Gastroesophageal sphincter (tissue), 2 donors: Measurements from ENCODE around the gene CMBL.

ENCODE experiments used
- EP300 ChIP-seq: sonication (generic); formaldehyde crosslinking; IDR thresholded peaks from one replicate; pipeline ENCODE4 v1.6.1; 2017; ENCODE audit warnings: antibody characterized with exemption, mild to moderate bottlenecking
- POLR2AphosphoS5 ChIP-seq: sonication (generic); formaldehyde crosslinking; IDR thresholded peaks from one replicate; pipeline ENCODE4 v1.6.1; 2017; ENCODE audit warnings: antibody characterized with exemption

GRCh38 chr5:10330511-10331230, 23.0 kb upstream of the CMBL start:
- TF ChIP-seq POLR2AphosphoS5 (no peak), EP300 (no peak)
